Measurements from ENCODE around the gene CYB561A3. TPM values are rescaled to one million over a fixed set of nuclear protein-coding genes. Genes with fewer than 3 reads are reported as not detected.
A peak's percentile ranks its signal among the peaks of the same experiment; 100 is the strongest.
"Not testable (repeated sequence)": the region's sequence is repeated elsewhere in the genome, so short reads cannot be mapped to it uniquely, and the experiment has no call there.

Gene CYB561A3
- total RNA-seq, 1 donor from 2014 or later, result 47.2 TPM

DNA sequence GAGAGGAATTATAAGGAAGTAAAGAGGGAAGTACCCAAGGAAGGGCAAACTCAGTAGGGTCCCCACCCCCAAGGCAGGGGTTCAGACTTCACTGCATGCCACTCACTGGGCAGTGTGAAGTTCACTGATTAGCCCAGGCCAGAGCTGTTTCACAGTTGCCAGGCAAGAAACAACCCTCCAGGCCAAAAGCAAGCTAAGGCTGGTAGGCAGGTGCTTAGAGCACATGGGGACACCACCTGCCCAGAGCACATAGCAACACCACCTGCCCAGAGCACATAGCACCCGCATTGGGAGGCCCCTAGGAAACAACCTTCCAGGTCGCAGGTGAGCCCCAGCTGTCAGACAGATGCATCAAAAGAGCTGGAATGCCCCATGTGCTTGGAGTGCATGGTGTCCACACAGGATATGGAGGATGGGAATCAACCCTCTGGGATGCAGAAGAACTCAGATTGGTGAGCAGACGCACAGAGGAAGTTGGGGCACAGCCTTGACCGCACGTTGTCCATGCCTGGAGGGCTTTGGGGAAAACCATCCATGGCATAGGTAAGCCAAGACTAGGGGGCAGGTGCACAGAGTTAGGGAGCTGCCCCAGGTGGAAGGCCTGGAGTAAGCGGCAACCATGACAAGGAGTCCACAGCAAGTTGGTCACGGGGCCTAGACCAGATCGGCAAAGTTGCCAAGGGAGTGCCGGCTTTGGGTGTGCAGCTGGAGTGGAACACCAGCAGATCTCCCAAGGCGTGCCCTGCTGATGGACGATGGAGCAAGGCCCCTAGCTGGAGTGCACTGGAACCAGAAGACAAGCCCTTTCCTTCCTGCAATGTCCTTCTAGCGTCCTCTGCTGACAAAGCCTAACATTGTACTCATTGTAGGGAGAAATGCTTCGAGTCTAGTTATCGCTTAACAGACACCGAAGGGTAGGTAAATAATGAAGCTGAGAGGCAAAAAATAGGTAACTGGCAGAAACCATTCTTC is 22.9 kb upstream of the CYB561A3 start:
- ATAC-seq (no peak), DNase-seq (no peak)
- TF ChIP-seq, protein P1, sequence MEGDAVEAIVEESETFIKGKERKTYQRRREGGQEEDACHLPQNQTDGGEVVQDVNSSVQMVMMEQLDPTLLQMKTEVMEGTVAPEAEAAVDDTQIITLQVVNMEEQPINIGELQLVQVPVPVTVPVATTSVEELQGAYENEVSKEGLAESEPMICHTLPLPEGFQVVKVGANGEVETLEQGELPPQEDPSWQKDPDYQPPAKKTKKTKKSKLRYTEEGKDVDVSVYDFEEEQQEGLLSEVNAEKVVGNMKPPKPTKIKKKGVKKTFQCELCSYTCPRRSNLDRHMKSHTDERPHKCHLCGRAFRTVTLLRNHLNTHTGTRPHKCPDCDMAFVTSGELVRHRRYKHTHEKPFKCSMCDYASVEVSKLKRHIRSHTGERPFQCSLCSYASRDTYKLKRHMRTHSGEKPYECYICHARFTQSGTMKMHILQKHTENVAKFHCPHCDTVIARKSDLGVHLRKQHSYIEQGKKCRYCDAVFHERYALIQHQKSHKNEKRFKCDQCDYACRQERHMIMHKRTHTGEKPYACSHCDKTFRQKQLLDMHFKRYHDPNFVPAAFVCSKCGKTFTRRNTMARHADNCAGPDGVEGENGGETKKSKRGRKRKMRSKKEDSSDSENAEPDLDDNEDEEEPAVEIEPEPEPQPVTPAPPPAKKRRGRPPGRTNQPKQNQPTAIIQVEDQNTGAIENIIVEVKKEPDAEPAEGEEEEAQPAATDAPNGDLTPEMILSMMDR (IDR thresholded peaks at IDR 0.05), result no peak
- intact Hi-C loops (cut with DNase I), result no loop called here
- H3K9me3 ChIP-seq, result no peaks in the 10 kb centered on the region
- peaks cover 6% of the 10 kb centered on the region for H3K4me1 ChIP-seq
- H3K36me3 ChIP-seq, result no peaks in the 10 kb centered on the region
- no peak overlapping the region for H3K27ac ChIP-seq
- no peaks in the 10 kb centered on the region for H3K27me3 ChIP-seq (ENCODE audit: low read depth)
- no peak overlapping the region for H3K4me3 ChIP-seq

GRCh38 chr11:61383859-61384258 is 22.2 kb upstream of the CYB561A3 start:
- H3K9me3 ChIP-seq; H3K27me3 ChIP-seq (ENCODE audit: low read depth); H3K36me3 ChIP-seq; ATAC-seq; DNase-seq; H3K4me3 ChIP-seq; intact Hi-C loops (cut with DNase I); H3K27ac ChIP-seq: not testable (repeated sequence)
- peaks cover 11% of the 10 kb centered on the region for H3K4me1 ChIP-seq

- ATAC-seq (no peak), DNase-seq (no peak)
- peaks cover under 1% of the 10 kb centered on the region for H3K36me3 ChIP-seq
- TF ChIP-seq, protein P1 (IDR thresholded peaks at IDR 0.05), result no peak
- no peaks in the 10 kb centered on the region for H3K27me3 ChIP-seq (ENCODE audit: low read depth)
- no peaks in the 10 kb centered on the region for H3K9me3 ChIP-seq
- no peak overlapping the region for H3K4me3 ChIP-seq
- H3K27ac ChIP-seq, result no peak overlapping the region
- peaks cover 11% of the 10 kb centered on the region for H3K4me1 ChIP-seq
- intact Hi-C loops (cut with DNase I), result no loop called here
Observed at GRCh38 chr11:61380884-61381283, 19.2 kb upstream of the CYB561A3 start.

DNA sequence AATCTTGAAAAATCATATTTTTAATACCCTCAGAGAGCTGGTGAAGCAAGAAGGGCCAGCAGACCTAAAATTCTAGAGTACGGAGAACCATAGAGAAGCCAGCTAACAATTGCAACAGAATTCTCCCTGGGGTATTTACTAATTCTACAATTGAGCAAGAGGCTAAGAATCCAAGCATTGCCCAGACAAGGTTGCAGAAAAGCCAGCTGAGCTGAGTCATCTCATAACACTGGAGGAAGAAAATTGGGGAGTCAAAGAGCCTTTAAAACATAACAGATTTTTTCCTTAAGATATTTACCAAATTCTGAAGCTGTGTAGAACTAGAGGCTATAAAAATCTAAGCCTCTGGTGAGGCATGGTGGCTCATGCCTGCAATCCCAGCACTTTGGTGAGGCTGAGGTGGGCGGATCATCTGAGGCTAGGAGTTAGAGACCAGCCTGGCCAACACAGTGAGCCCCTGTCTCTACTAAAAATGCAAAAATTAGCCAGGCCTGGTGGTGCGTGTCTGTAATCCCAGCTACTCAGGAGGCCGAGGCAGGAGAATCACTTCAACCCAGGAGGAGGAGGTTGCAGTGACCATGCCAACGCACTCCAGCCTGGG is 17.1 kb upstream of the CYB561A3 start:
- Histone ChIP-seq H3K9me3 (no peaks in the 10 kb centered on the region), H3K4me3 (no peak overlapping the region), H3K27me3 (ENCODE audit: low read depth) (no peaks in the 10 kb centered on the region), H3K36me3 (peaks cover 11% of the 10 kb centered on the region), H3K27ac (peak overlapping the region; percentile 58), H3K4me1 (peaks cover 6% of the 10 kb centered on the region)
- DNase-seq (no peak), ATAC-seq (peak; percentile 62 to 75)
- TF ChIP-seq, protein P1 (IDR thresholded peaks at IDR 0.05), result no peak
- intact Hi-C loops (cut with DNase I), result no loop called here

- Histone ChIP-seq H3K9me3 (no peaks in the 10 kb centered on the region), H3K4me3 (no peak overlapping the region), H3K27ac (no peak overlapping the region), H3K4me1 (peaks cover 6% of the 10 kb centered on the region), H3K27me3 (ENCODE audit: low read depth) (no peaks in the 10 kb centered on the region), H3K36me3 (peaks cover 11% of the 10 kb centered on the region)
- intact Hi-C loops (cut with DNase I), result no loop called here
- TF ChIP-seq, protein P1 (IDR thresholded peaks at IDR 0.05), result no peak
- ATAC-seq, result no peak
- DNase-seq, result no peak
Observed at GRCh38 chr11:61377461-61378160, 15.9 kb upstream of the CYB561A3 start.

All from lower lobe of right lung (tissue), 2 donors.